A549 (cell line): ENCODE measurements around the gene GRID2IP. TPM values are rescaled to one million over a fixed set of nuclear protein-coding genes. Genes with fewer than 3 reads are reported as not detected.
A peak's percentile ranks its signal among the peaks of the same experiment; 100 is the strongest.
"Not testable (repeated sequence)": the region's sequence is repeated elsewhere in the genome, so short reads cannot be mapped to it uniquely, and the experiment has no call there.

Experiments used
- ATAC-seq, 2 experiments: fragments of 200-7000 bp in 1 of 2; fragments of >200 bp in 1 of 2; cut with Nextera tagmentation in 1 of 2; cut with Tn5 transposase in 1 of 2; 3 replicates each; pipeline versions ENCODE4 v1.8.0 to v1.9.1; 2018 to 2020; ENCODE audit warnings: mild to moderate bottlenecking in 1 of 2, moderate library complexity in 1 of 2
- CTCF ChIA-PET: fragments of 300-600 bp; sonication (Branson Sonifier 250); formaldehyde crosslinking; extraction: SDS; loops from one replicate; lab custom pipeline; 2021; ENCODE audit warnings: antibody characterized with exemption, inconsistent platforms; lab: Yijun Ruan, JAX
- POLR2A ChIA-PET: fragments of 350-600 bp; formaldehyde crosslinking; extraction: SDS; loops from one replicate; lab custom pipeline; 2021; ENCODE audit warnings: antibody characterized with exemption, inconsistent platforms; lab: Yijun Ruan, JAX
- DNase-seq, 2 experiments: peaks; one replicate each; pipeline versions ENCODE4 v3.0.0 to v3.0.0-alpha.2; 2011 to 2016; ENCODE audit warnings: low read depth in 1 of 2, low spot score in 1 of 2
- FAIRE-seq: peaks from 2 replicates; lab custom pipeline; 2011; peaks lifted over from hg19 to GRCh38; lab: Jason Lieb, UNC
- H3K27ac ChIP-seq, 2 experiments: fragments of >200 bp; sonication (Bioruptor Twin); formaldehyde crosslinking; 3 replicates each; pipeline ENCODE4 v1.5.1; 2016 to 2017
- H3K4me1 ChIP-seq: fragments of >200 bp; sonication (Bioruptor Twin); formaldehyde crosslinking; 3 replicates; pipeline ENCODE4 v1.6.1; 2016
- H3K4me2 ChIP-seq: fragments of >200 bp; sonication (Bioruptor Twin); formaldehyde crosslinking; 3 replicates; pipeline ENCODE4 v1.6.1; 2016
- H3K4me3 ChIP-seq: fragments of >200 bp; sonication (Bioruptor Twin); formaldehyde crosslinking; 3 replicates; pipeline ENCODE4 v1.5.1; 2016
- H3K9me3 ChIP-seq: fragments of >200 bp; sonication (Bioruptor Twin); formaldehyde crosslinking; 3 replicates; pipeline ENCODE4 v1.6.1; 2016
- BHLHE40 ChIP-seq: IDR thresholded peaks from 2 replicates; pipeline ENCODE4 v1.6.1; 2012; ENCODE audit warnings: low read depth, low read length, inconsistent platforms
- EHMT2 ChIP-seq: fragments of 200-600 bp; sonication (generic); IDR thresholded peaks from 2 replicates; pipeline ENCODE4 v1.6.1; 2016; ENCODE audit warnings: antibody characterized with exemption, low read depth, mild to moderate bottlenecking, moderate library complexity
- ELK1 ChIP-seq: fragments of 150-350 bp; IDR thresholded peaks from 2 replicates; pipeline ENCODE4 v1.6.1; 2014; ENCODE audit warnings: low read depth, mild to moderate bottlenecking, low read length
- EP300 ChIP-seq, 2 experiments: fragments of >200 bp; sonication (Bioruptor Twin); formaldehyde crosslinking; IDR thresholded peaks; 2 replicates in 1 of 2; 3 replicates in 1 of 2; pipeline ENCODE4 v1.6.1; 2016 to 2017
- FOSL2 ChIP-seq, 2 experiments: fragments of 450-650 bp in 1 of 2; fragments of >200 bp in 1 of 2; sonication (Bioruptor Twin) in 1 of 2; formaldehyde crosslinking; IDR thresholded peaks; 2 replicates each; pipeline versions ENCODE4 v1.5.0 to v1.6.1; 2016 to 2020; ENCODE audit warnings: mild to moderate bottlenecking in 1 of 2, moderate library complexity in 1 of 2
- GATA3 ChIP-seq: IDR thresholded peaks from 2 replicates; pipeline ENCODE4 v1.6.1; 2012; ENCODE audit warnings: borderline replicate concordance
- HDAC2 ChIP-seq: fragments of 200-600 bp; sonication (generic); IDR thresholded peaks from 2 replicates; pipeline ENCODE4 v1.6.1; 2016
- HOXB13 ChIP-seq: fragments of 250-450 bp; sonication (Bioruptor Pico); IDR thresholded peaks from 2 replicates; pipeline ENCODE4 v1.5.0; 2020; ENCODE audit warnings: low read depth, mild to moderate bottlenecking, moderate library complexity
- JUNB ChIP-seq: fragments of >200 bp; sonication (Bioruptor Twin); formaldehyde crosslinking; IDR thresholded peaks from 2 replicates; pipeline ENCODE4 v1.6.1; 2016
- MAX ChIP-seq: IDR thresholded peaks from 2 replicates; pipeline ENCODE4 v1.6.1; 2012
- NFE2L2 ChIP-seq: fragments of 150-350 bp; conservative IDR thresholded peaks from 2 replicates; pipeline ENCODE4 v1.6.1; 2014; ENCODE audit warnings: low read length
- NR3C1 ChIP-seq: fragments of >200 bp; sonication (Bioruptor Twin); formaldehyde crosslinking; IDR thresholded peaks from 3 replicates; pipeline ENCODE4 v1.6.1; 2017
- POLR2AphosphoS2 ChIP-seq: conservative IDR thresholded peaks from 2 replicates; pipeline ENCODE4 v1.6.1; 2012; ENCODE audit warnings: low read length, improper control_type of control experiment, inconsistent platforms
- RAD21 ChIP-seq, 2 experiments: fragments of >200 bp in 1 of 2; sonication (Bioruptor Twin) in 1 of 2; formaldehyde crosslinking in 1 of 2; IDR thresholded peaks in 1 of 2; conservative IDR thresholded peaks in 1 of 2; 2 replicates in 1 of 2; 3 replicates in 1 of 2; pipeline ENCODE4 v1.6.1; 2012 to 2018; ENCODE audit warnings: inconsistent platforms in 1 of 2
- RARB ChIP-seq: fragments of 250-450 bp; sonication (Bioruptor Pico); IDR thresholded peaks from 2 replicates; pipeline ENCODE4 v1.8.0; 2021; ENCODE audit warnings: mild to moderate bottlenecking, moderate library complexity
- RCOR1 ChIP-seq: fragments of 150-350 bp; IDR thresholded peaks from 2 replicates; pipeline ENCODE4 v1.6.1; 2014; ENCODE audit warnings: antibody characterized with exemption, low read length, low read depth
- RFX5 ChIP-seq: fragments of 450-650 bp; IDR thresholded peaks from 2 replicates; pipeline ENCODE4 v1.7.1; 2014; ENCODE audit warnings: antibody characterized with exemption, mild to moderate bottlenecking, moderate library complexity
- USF2 ChIP-seq: fragments of 450-650 bp; IDR thresholded peaks from 2 replicates; pipeline ENCODE4 v1.6.1; 2014; ENCODE audit warnings: antibody characterized with exemption
- ZFP36 ChIP-seq: fragments of 450-650 bp; IDR thresholded peaks from 2 replicates; pipeline ENCODE4 v1.6.1; 2014; ENCODE audit warnings: borderline replicate concordance; ENCODE audit not compliant: partially characterized antibody
- ZSCAN20 ChIP-seq: fragments of 250-450 bp; sonication (Bioruptor Pico); IDR thresholded peaks from 2 replicates; pipeline ENCODE4 v1.8.0; 2022; ENCODE audit warnings: mild to moderate bottlenecking, moderate library complexity
- WGBS: methylation state at CpG from one replicate; pipeline ENCODE4 v1.1.6; 2017; ENCODE audit errors: missing lambda C conversion rate; 5-methylcytosine and 5-hydroxymethylcytosine counted together
- polyA plus RNA-seq, 4 experiments: library from polyadenylated mRNA; depleted of rRNA in 3 of 4; stranded (reverse); fragments of >200 nt; fragmentation: RNase III in 1 of 4; extraction: RNeasy Plus Mini Kit Qiagen cat#74134 plus additional on column Dnase treatment in 1 of 4; gene quantifications; 2 replicates in 3 of 4; 3 replicates in 1 of 4; pipeline ENCODE4 v1.2.3, GENCODE V29; 2011 to 2017
- TF ChIP-seq, protein P1 (sequence below): fragments of >200 bp; sonication (Bioruptor Twin); formaldehyde crosslinking; IDR thresholded peaks from 2 replicates; pipeline ENCODE4 v1.6.1; 2016
- TF ChIP-seq, protein P2 (sequence below): IDR thresholded peaks from 2 replicates; pipeline ENCODE4 v1.6.1; 2012
- TF ChIP-seq, protein P3 (sequence below): fragments of 200-600 bp; sonication (generic); IDR thresholded peaks from 2 replicates; pipeline ENCODE4 v1.6.1; 2016; ENCODE audit warnings: antibody characterized with exemption, mild to moderate bottlenecking, moderate library complexity
- TF ChIP-seq, protein P4 (sequence below): fragments of >200 bp; sonication (Bioruptor Twin); formaldehyde crosslinking; IDR thresholded peaks from 3 replicates; pipeline ENCODE4 v1.5.1; 2016

The GRID2IP gene
- polyA plus RNA-seq, 2 of the 4 experiments (the other 2 are of a cell fraction), result not detected

DNA sequence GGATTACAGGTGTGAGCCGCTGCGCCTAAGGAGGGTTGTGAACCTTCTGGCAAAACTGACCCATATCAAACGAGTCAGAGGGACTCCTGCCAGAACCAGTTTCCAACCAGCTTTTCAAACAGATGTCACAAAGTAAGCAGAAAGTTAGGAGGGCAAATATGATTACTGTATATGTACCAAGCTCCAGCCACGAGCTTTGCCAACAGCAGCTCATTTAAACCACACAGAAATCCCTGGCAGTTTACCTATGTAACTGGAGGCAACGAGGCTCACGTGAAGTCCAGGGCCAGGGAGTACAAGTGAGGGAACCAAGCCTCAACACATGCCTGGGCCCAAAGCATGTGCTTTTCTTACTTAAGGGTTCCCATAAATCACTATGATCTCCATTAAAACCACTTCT lies 91.0 kb downstream of the GRID2IP start:
- 76% methylated on average over 6 of the region's 6 CpGs for WGBS
- no peak overlapping the region for H3K27ac ChIP-seq
- H3K9me3 ChIP-seq, result no peaks in the 10 kb centered on the region
- H3K4me1 ChIP-seq, result no peaks in the 10 kb centered on the region
- H3K4me2 ChIP-seq, result no peak overlapping the region
- ChIA-PET CTCF (interaction anchor here (0.8 to 1.5 kb wide), 3 partner anchors 12 to 125 kb away, joined by 3 to 5 read pairs (median 4); no protein-coding TSS in a partner anchor), POLR2A (no interaction called here)
- DNase-seq (no peak), ATAC-seq (no peak), FAIRE-seq (no peak)
- TF ChIP-seq RCOR1 (no peak), ELK1 (no peak), HDAC2 (no peak), EHMT2 (no peak), HOXB13 (CRISPR knock-in tag) (no peak), GATA3 (no peak), JUNB (no peak), FOSL2 (IDR thresholded peaks at IDR 0.05) (no peak), FOSL2 (CRISPR knock-in tag; IDR thresholded peaks at IDR 0.05) (no peak), ZFP36 (no peak)
- TF ChIP-seq, protein P1, sequence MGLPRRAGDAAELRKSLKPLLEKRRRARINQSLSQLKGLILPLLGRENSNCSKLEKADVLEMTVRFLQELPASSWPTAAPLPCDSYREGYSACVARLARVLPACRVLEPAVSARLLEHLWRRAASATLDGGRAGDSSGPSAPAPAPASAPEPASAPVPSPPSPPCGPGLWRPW, result no peak
- TF ChIP-seq, protein P2, sequence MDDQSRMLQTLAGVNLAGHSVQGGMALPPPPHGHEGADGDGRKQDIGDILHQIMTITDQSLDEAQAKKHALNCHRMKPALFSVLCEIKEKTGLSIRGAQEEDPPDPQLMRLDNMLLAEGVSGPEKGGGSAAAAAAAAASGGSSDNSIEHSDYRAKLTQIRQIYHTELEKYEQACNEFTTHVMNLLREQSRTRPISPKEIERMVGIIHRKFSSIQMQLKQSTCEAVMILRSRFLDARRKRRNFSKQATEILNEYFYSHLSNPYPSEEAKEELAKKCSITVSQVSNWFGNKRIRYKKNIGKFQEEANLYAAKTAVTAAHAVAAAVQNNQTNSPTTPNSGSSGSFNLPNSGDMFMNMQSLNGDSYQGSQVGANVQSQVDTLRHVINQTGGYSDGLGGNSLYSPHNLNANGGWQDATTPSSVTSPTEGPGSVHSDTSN, result no peak
- no peak overlapping the region for H3K4me3 ChIP-seq

- FAIRE-seq, H3K4me2 ChIP-seq, H3K27ac ChIP-seq, H3K9me3 ChIP-seq, ATAC-seq, CTCF ChIA-PET, DNase-seq, POLR2A ChIA-PET, H3K4me1 ChIP-seq, H3K4me3 ChIP-seq: not testable (repeated sequence)
- WGBS, result 77% methylated on average over 3 of the region's 3 CpGs
These were observed 92.6 kb downstream of the GRID2IP start for GRCh38 chr7:6458676-6459075.

DNA sequence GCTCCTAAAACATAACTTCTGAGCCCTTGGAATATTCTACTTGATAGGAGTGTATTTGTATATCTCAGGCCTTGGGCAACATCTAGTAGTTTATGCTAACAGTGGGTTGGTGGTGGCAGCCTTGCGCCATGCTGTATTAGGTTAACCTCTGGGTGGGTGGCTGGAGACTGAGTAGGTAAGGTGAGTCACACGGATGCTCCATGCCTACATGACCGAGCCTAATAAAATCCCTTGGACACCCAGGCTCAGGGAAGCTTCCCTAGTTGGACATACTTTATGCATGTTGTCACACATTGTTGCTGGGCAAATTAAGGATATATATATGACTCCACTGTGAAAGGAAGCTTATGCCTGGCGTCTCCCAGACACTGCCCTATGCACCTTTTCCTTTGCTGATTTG lies 97.5 kb downstream of the GRID2IP start:
- ATAC-seq (peak; percentile 82 to 91), FAIRE-seq (no peak), DNase-seq (peak; percentile 74 to 84)
- peak overlapping the region; percentile 44 for H3K4me2 ChIP-seq
- ChIA-PET CTCF (interaction anchor here (0.6 to 1.9 kb wide), 7 partner anchors 11 to 72 kb away, joined by 3 to 7 read pairs (median 4); no protein-coding TSS in a partner anchor), POLR2A (interaction anchor here (0.9 kb wide), 2 partner anchors 9 to 10 kb away, joined by 3 read pairs; no protein-coding TSS in a partner anchor)
- WGBS, result 21% methylated on average over 4 of the region's 4 CpGs
- H3K27ac ChIP-seq, result peak overlapping the region; percentile 54 to 81; a peak in 5 of 6 replicates
- no peaks in the 10 kb centered on the region for H3K9me3 ChIP-seq
- H3K4me1 ChIP-seq, result peaks cover 31% of the 10 kb centered on the region
- no peak overlapping the region for H3K4me3 ChIP-seq
- TF ChIP-seq, protein P3, sequence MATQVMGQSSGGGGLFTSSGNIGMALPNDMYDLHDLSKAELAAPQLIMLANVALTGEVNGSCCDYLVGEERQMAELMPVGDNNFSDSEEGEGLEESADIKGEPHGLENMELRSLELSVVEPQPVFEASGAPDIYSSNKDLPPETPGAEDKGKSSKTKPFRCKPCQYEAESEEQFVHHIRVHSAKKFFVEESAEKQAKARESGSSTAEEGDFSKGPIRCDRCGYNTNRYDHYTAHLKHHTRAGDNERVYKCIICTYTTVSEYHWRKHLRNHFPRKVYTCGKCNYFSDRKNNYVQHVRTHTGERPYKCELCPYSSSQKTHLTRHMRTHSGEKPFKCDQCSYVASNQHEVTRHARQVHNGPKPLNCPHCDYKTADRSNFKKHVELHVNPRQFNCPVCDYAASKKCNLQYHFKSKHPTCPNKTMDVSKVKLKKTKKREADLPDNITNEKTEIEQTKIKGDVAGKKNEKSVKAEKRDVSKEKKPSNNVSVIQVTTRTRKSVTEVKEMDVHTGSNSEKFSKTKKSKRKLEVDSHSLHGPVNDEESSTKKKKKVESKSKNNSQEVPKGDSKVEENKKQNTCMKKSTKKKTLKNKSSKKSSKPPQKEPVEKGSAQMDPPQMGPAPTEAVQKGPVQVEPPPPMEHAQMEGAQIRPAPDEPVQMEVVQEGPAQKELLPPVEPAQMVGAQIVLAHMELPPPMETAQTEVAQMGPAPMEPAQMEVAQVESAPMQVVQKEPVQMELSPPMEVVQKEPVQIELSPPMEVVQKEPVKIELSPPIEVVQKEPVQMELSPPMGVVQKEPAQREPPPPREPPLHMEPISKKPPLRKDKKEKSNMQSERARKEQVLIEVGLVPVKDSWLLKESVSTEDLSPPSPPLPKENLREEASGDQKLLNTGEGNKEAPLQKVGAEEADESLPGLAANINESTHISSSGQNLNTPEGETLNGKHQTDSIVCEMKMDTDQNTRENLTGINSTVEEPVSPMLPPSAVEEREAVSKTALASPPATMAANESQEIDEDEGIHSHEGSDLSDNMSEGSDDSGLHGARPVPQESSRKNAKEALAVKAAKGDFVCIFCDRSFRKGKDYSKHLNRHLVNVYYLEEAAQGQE, result no peak
- TF ChIP-seq ZSCAN20 (CRISPR knock-in tag) (no peak), NR3C1 (no peak), POLR2AphosphoS2 (no peak), NFE2L2 (no peak), BHLHE40 (no peak), MAX (no peak), RARB (CRISPR knock-in tag) (no peak), EP300 (IDR thresholded peaks at IDR 0.05) (peak in 1 of 2 experiments; percentile 44; a peak in 1 of 5 replicates), RAD21 (conservative IDR thresholded peaks at IDR 0.05 in 1 of 2, IDR thresholded peaks at IDR 0.05 in 1 of 2) (peak; percentile 7 to 17; a peak in 1 of 5 replicates), RFX5 (peak; percentile 89), USF2 (no peak)
- TF ChIP-seq, protein P1, result no peak
- TF ChIP-seq, protein P4, sequence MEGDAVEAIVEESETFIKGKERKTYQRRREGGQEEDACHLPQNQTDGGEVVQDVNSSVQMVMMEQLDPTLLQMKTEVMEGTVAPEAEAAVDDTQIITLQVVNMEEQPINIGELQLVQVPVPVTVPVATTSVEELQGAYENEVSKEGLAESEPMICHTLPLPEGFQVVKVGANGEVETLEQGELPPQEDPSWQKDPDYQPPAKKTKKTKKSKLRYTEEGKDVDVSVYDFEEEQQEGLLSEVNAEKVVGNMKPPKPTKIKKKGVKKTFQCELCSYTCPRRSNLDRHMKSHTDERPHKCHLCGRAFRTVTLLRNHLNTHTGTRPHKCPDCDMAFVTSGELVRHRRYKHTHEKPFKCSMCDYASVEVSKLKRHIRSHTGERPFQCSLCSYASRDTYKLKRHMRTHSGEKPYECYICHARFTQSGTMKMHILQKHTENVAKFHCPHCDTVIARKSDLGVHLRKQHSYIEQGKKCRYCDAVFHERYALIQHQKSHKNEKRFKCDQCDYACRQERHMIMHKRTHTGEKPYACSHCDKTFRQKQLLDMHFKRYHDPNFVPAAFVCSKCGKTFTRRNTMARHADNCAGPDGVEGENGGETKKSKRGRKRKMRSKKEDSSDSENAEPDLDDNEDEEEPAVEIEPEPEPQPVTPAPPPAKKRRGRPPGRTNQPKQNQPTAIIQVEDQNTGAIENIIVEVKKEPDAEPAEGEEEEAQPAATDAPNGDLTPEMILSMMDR, result no peak
